HepG2 (cell line): ENCODE measurements around the gene KIF3C. TPM values are rescaled to one million over a fixed set of nuclear protein-coding genes. Genes with fewer than 3 reads are reported as not detected.

Experiments used
- AGO1 ChIP-seq: fragments of 200-400 bp; formaldehyde crosslinking; IDR thresholded peaks from 2 replicates; pipeline ENCODE4 v1.6.1; 2017; ENCODE audit warnings: mild to moderate bottlenecking, low read depth, low read length, moderate library complexity; ENCODE audit not compliant: poor library complexity, severe bottlenecking
- ATF7 ChIP-seq, 2 experiments: fragments of 450-650 bp in 1 of 2; sonication (generic) in 1 of 2; formaldehyde crosslinking in 1 of 2; IDR thresholded peaks; 2 replicates each; pipeline versions ENCODE4 v1.4.0 to v1.6.1; 2016 to 2020; ENCODE audit warnings: antibody characterized with exemption in 1 of 2, mild to moderate bottlenecking in 1 of 2, missing genetic modification reagents in 1 of 2
- CHCHD3 ChIP-seq: sonication (generic); formaldehyde crosslinking; IDR thresholded peaks from 2 replicates; pipeline ENCODE4 v1.8.0; 2022; ENCODE audit warnings: mild to moderate bottlenecking, missing genetic modification reagents, moderate library complexity
- DNMT3B ChIP-seq: conservative IDR thresholded peaks from 2 replicates; pipeline ENCODE4 v1.6.1; 2016; ENCODE audit warnings: missing biosample characterization, control low read depth
- E2F1 ChIP-seq: sonication (generic); formaldehyde crosslinking; IDR thresholded peaks from 2 replicates; pipeline ENCODE4 v1.5.0; 2020; ENCODE audit warnings: missing genetic modification reagents
- GATA4 ChIP-seq: sonication (generic); IDR thresholded peaks from 2 replicates; pipeline ENCODE4 v1.6.1; 2016; ENCODE audit warnings: antibody characterized with exemption, low read depth, borderline replicate concordance
- KLF15 ChIP-seq: sonication (generic); formaldehyde crosslinking; IDR thresholded peaks from 2 replicates; pipeline ENCODE4 v1.8.1; 2023; ENCODE audit warnings: borderline replicate concordance, mild to moderate bottlenecking, inconsistent platforms, missing genetic modification reagents, mixed read lengths
- MBNL3 ChIP-seq: fragments of 250-450 bp; sonication (Bioruptor Pico); conservative IDR thresholded peaks from 2 replicates; pipeline ENCODE4 v1.8.0; 2022; ENCODE audit warnings: mild to moderate bottlenecking, inconsistent platforms
- MLX ChIP-seq: IDR thresholded peaks from 2 replicates; pipeline ENCODE4 v1.6.1; 2016
- MTA1 ChIP-seq: sonication (generic); formaldehyde crosslinking; IDR thresholded peaks from 2 replicates; pipeline ENCODE4 v1.4.0; 2020; ENCODE audit warnings: missing genetic modification reagents, mild to moderate bottlenecking, borderline replicate concordance
- MYC ChIP-seq: sonication (generic); formaldehyde crosslinking; IDR thresholded peaks from 2 replicates; pipeline ENCODE4 v1.9.0; 2021; ENCODE audit warnings: missing genetic modification reagents, borderline replicate concordance
- NRL ChIP-seq: sonication (generic); formaldehyde crosslinking; IDR thresholded peaks from 2 replicates; pipeline ENCODE4 v1.5.0; 2020; ENCODE audit warnings: missing genetic modification reagents, mild to moderate bottlenecking, moderate library complexity, borderline replicate concordance
- PPARG ChIP-seq: conservative IDR thresholded peaks from 2 replicates; pipeline ENCODE4 v1.6.1; 2016; ENCODE audit warnings: missing biosample characterization, missing genetic modification reagents
- TAF15 ChIP-seq: fragments of 200-400 bp; formaldehyde crosslinking; IDR thresholded peaks from one replicate; pipeline ENCODE4 v1.6.1; 2018; ENCODE audit warnings: mild to moderate bottlenecking, low read depth, low read length; ENCODE audit not compliant: poor library complexity, severe bottlenecking
- THAP11 ChIP-seq: IDR thresholded peaks from 2 replicates; pipeline ENCODE4 v1.6.1; 2016; ENCODE audit warnings: missing biosample characterization, missing genetic modification reagents
- TIGD3 ChIP-seq: sonication (generic); formaldehyde crosslinking; IDR thresholded peaks from 2 replicates; pipeline ENCODE4 v1.5.1; 2020; ENCODE audit warnings: mild to moderate bottlenecking, missing genetic modification reagents, borderline replicate concordance
- TRIM22 ChIP-seq: fragments of 450-650 bp; IDR thresholded peaks from 2 replicates; pipeline ENCODE4 v1.6.1; 2017
- ZNF253 ChIP-seq: sonication (generic); formaldehyde crosslinking; IDR thresholded peaks from 2 replicates; pipeline ENCODE4 v1.8.0; 2022; ENCODE audit warnings: mild to moderate bottlenecking, missing genetic modification reagents, borderline replicate concordance
- ZNF326 ChIP-seq: sonication (generic); formaldehyde crosslinking; IDR thresholded peaks from 2 replicates; pipeline ENCODE4 v1.4.0; 2020; ENCODE audit warnings: missing genetic modification reagents, borderline replicate concordance
- ZNF354B ChIP-seq: sonication (generic); formaldehyde crosslinking; IDR thresholded peaks from 2 replicates; pipeline ENCODE4 v1.8.0; 2022; ENCODE audit warnings: mild to moderate bottlenecking, missing genetic modification reagents
- ZNF468 ChIP-seq: sonication (generic); formaldehyde crosslinking; IDR thresholded peaks from 2 replicates; pipeline ENCODE4 v1.8.0; 2022; ENCODE audit warnings: mild to moderate bottlenecking, moderate library complexity, missing genetic modification reagents
- ZNF639 ChIP-seq: conservative IDR thresholded peaks from 2 replicates; pipeline ENCODE4 v1.6.1; 2018; ENCODE audit warnings: missing genetic modification reagents
- ZNF746 ChIP-seq: sonication (generic); formaldehyde crosslinking; IDR thresholded peaks from 2 replicates; pipeline ENCODE4 v1.8.0; 2022; ENCODE audit warnings: mild to moderate bottlenecking, missing genetic modification reagents
- ZNF747 ChIP-seq: sonication (generic); formaldehyde crosslinking; IDR thresholded peaks from 2 replicates; pipeline ENCODE4 v1.8.1; 2023; ENCODE audit warnings: missing genetic modification reagents, mild to moderate bottlenecking, borderline replicate concordance
- ZNF775 ChIP-seq: sonication (generic); formaldehyde crosslinking; IDR thresholded peaks from 2 replicates; pipeline ENCODE4 v1.4.0; 2020; ENCODE audit warnings: missing genetic modification reagents, mild to moderate bottlenecking, moderate library complexity, borderline replicate concordance
- ZNF850 ChIP-seq: sonication (generic); formaldehyde crosslinking; conservative IDR thresholded peaks from 2 replicates; pipeline ENCODE4 v1.9.0; 2021; ENCODE audit warnings: mild to moderate bottlenecking, missing genetic modification reagents
- polyA plus RNA-seq, 8 experiments: library from polyadenylated mRNA; depleted of rRNA in 3 of 8; stranded (reverse) in 7 of 8; unstranded in 1 of 8; fragments of >200 nt; fragmentation: Illumina TruSeq in 4 of 8; extraction: Trizol in 4 of 8; gene quantifications; 2 replicates each; pipeline versions ENCODE4 v1.2.1 to v1.2.3, GENCODE V29; 2011 to 2016; ENCODE audit warnings: low read depth in 4 of 8, missing spikeins in 1 of 8, mixed read lengths in 1 of 8; ENCODE audit not compliant: insufficient read depth in 1 of 8
- total RNA-seq, 5 experiments: library from RNA; depleted of rRNA; stranded (reverse); fragments of >200 nt; fragmentation: Illumina TruSeq; extraction: Trizol; gene quantifications; 2 replicates each; pipeline ENCODE4 v1.2.3, GENCODE V29; 2016; ENCODE audit warnings: low read depth in 1 of 5

KIF3C gene
- total and polyA plus RNA-seq, 2 of the 13 experiments (the other 11 are each of a cell fraction or from before 2014, with no cell fraction given): 3.6 to 4.9 TPM

GRCh38 chr2:25954199-25954752, 28.0 kb downstream of the KIF3C start (continued):
- TF ChIP-seq ZNF253 (no peak), ZNF747 (CRISPR knock-in tag) (no peak), MLX (CRISPR knock-in tag) (no peak), MBNL3 (no peak), AGO1 (no peak), ATF7 (IDR thresholded peaks at IDR 0.05) (no peak), ATF7 (CRISPR knock-in tag; IDR thresholded peaks at IDR 0.05) (no peak), ZNF850 (CRISPR knock-in tag) (no peak), DNMT3B (CRISPR knock-in tag) (no peak), PPARG (CRISPR knock-in tag) (no peak), TIGD3 (no peak), E2F1 (no peak), ZNF775 (CRISPR knock-in tag) (no peak), TRIM22 (no peak), ZNF468 (CRISPR knock-in tag) (no peak), MTA1 (CRISPR knock-in tag) (no peak), NRL (CRISPR knock-in tag) (peak; percentile 83), ZNF746 (CRISPR knock-in tag) (no peak), GATA4 (no peak), THAP11 (CRISPR knock-in tag) (no peak), TAF15 (no peak), ZNF639 (CRISPR knock-in tag) (no peak), CHCHD3 (CRISPR knock-in tag) (no peak), MYC (peak; percentile 36; the same call in 1 of the 2 replicates), ZNF326 (CRISPR knock-in tag) (no peak), ZNF354B (CRISPR knock-in tag) (no peak), KLF15 (CRISPR knock-in tag) (no peak)
